SK-N-DZ (cell line): Measurements from ENCODE around the gene TDRD3. TPM values are rescaled to one million over a fixed set of nuclear protein-coding genes. Genes with fewer than 3 reads are reported as not detected.
A peak's percentile ranks its signal among the peaks of the same experiment; 100 is the strongest.
"Not testable (repeated sequence)": the region's sequence is repeated elsewhere in the genome, so short reads cannot be mapped to it uniquely, and the experiment has no call there.

Source experiments
- DNase-seq: peaks from one replicate; pipeline ENCODE4 v3.0.0-alpha.2; 2015; ENCODE audit warnings: low spot score
- polyA plus RNA-seq, 2 experiments: library from polyadenylated mRNA; depleted of rRNA; stranded (reverse); fragments of >200 nt; gene quantifications; 2 replicates each; pipeline ENCODE4 v1.2.3, GENCODE V29; 2014

TDRD3 gene
- polyA plus RNA-seq (2014; cell fraction: cytosol; rRNA removed): 10.5 and 10.9 TPM in 2 replicates
- polyA plus RNA-seq (2014; cell fraction: nucleus; rRNA removed): 11.2 and 12.2 TPM in 2 replicates

GRCh38 chr13:60396783-60397703 lies at the start of gene TDRD3:
Gene TDRD3 (plus strand): TSS chr13:60397220. CDS start chr13:60397365, 145 bp downstream.
- peak; percentile 88 for DNase-seq

- no peak for DNase-seq
Observed at GRCh38 chr13:60347690-60348089, 49.3 kb upstream of the TDRD3 start.

GRCh38 chr13:60348097-60348496 lies 48.9 kb upstream of the TDRD3 start:
- DNase-seq: no peak

DNA sequence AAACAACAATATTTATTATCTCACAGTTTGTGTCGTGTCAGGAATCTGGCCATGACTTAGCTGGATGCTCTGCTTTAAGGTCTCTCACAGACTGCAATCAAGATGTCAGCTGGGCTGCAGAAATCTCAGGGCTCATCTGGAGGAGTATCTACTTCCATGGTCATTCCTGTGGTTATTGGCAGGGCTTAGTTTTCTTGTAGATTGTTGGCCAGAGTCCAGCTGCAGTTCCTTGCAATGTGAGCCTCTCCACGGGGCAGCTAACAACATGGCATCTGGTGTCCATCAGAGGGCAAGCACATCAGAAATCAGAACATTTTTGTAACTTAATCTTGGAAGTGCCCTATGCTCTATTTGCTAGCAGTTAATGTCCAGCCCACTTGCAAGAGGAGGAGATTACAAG lies 45.7 kb upstream of the TDRD3 start:
- peak; percentile 64 for DNase-seq

DNA sequence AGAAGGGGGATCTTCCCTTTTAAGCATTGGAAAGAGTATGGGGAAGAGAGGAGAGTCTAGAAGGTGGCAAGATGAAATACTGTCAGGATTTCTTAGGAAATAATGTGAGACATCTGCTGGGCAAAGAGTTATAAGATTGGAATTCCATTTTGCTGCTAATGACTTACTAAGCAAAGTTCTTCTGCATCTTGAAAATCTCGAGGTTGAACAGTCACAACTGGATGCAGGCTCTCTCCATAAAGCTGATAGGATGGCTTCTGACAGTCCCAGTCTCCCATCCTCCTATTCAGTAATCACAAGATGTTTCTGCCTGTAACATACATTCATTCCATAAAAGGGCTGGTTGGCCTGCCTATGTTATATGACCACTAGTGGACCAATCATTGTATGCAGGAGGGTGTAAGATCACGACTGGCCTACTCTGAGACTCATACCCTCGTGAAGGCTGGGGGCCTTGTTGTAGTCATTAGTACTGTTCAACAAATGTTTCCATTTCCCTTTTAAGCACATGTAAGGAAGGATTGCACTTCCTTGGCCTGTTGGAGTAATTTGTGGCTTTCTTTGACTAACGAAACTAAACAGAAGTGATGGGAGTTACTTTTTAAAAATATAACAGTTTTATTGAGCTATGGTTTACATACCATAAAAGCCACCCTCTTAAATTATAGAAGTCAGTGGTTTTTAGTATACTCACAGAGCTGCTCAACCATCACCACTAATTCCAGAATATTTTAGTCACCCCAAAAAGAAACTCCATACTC lies 45.0 kb upstream of the TDRD3 start:
- no peak for DNase-seq

DNA sequence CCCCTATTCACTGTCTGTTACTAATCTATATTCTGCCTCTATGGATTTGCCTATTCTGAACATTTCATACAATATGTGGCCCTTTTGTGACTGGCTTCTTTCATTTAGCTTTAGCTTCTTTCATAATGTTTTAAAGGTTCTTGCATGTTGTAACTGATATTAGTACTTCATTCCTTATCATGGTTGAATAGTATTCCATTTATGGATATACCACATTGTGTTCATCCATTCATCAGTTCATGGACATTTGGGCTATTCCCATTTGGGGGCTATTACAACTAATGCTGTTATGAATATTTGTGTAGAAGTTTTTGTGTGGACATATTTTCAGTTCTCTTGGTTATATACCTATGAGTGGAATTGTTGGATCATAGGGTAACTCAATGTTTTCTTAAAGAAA lies 44.4 kb upstream of the TDRD3 start:
- no peak for DNase-seq

- DNase-seq: no peak
Observed at GRCh38 chr13:60355056-60355455, 42.0 kb upstream of the TDRD3 start.

DNA sequence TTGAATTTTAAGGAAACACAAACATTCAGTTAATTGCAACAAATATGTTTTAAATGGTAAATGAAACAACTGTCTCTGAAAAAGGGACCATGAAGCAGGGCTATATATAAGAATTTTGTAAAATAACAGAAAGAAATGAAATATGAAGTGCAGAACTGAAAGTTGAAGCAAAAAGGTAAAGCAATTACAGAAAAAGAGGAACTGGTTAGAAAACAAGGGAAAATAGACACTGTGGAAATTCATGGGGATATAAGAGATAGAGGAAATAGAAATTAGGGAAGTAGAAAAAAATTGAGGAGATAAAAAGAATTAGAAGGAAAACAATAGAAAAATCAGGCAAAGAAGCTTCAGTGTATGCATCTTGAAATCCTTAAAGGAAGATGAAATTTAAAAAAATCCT lies 40.0 kb upstream of the TDRD3 start:
- no peak for DNase-seq

DNA sequence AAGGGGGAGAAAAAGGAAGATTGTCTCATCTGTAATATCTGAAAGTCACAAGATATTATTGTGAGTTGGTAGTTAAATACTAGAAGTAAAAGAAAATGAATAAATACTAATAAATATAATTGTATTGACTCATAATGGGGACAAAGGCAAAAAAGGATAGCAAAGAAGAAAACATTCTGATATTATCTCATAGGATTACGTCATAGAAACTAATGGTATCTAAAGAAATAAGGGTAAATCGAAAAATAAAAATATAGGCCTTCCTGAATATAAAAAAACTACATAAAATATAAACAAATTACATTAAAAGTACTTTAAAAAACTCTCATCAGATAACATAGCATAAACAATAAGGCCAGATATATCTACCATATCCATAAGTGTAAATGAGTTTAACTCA lies 38.6 kb upstream of the TDRD3 start:
- no peak for DNase-seq

- DNase-seq: no peak
Observed at GRCh38 chr13:60363288-60363687, 33.7 kb upstream of the TDRD3 start.

DNA sequence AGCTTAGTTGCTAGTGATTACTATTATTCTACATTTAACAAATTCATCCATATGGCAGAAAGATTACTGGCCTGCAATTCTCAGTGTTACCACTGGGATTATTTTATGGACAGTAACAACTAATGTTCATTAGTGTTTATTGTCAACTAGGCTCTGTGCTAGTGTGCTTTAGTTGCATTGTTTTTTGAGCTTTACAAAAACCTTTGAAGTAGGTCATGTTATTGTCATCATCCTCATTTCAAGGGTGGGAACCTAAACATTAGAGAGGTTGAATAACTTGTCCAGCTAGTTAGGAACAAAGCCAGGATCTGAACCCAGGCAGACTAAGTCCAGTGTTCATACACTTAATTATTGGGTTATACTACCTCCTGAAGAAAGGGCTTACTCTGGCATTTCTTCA lies 27.8 kb upstream of the TDRD3 start:
- no peak for DNase-seq

DNA sequence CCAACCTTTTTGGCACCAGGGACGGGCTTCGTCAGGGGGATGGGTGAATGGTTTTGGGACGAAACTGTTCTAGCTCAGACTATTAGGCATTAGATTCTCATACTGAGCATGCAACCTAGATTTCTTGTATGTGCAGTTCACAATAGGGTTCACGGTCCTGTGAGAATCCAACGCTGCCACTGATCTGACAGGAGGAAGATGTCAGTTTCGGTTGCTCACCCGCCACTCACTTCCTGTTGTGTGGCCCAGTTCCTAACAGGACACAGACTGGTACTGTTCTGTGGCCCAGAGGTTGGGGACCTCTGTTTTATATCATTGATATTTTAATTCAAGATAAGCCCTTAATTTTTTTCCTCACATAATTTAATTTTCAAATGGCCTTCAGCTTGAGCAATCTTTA lies 26.7 kb upstream of the TDRD3 start:
- DNase-seq: no peak

- DNase-seq: no peak
Observed at GRCh38 chr13:60372141-60372540, 24.9 kb upstream of the TDRD3 start.

DNA sequence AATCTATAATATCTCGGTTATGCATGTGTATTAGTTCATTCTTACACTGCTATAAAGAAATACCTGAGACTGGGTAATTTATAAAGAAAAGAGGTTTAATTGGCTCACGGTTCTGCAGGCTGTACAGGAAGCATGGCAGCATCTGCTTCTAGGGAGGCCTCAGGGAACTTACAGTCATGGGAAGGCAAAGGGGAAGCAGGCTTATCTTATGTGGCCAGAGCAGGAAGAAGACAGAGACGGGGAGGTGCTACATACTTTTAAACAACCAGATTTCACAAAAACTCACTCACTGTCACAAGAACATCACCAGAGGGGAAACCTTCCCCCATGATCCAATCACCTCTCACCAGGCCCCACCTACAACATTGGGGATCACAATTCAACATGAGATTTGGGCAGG lies 17.7 kb upstream of the TDRD3 start:
- not testable (repeated sequence) for DNase-seq

- DNase-seq: no peak
Observed at GRCh38 chr13:60379837-60380565, 17.0 kb upstream of the TDRD3 start.

DNA sequence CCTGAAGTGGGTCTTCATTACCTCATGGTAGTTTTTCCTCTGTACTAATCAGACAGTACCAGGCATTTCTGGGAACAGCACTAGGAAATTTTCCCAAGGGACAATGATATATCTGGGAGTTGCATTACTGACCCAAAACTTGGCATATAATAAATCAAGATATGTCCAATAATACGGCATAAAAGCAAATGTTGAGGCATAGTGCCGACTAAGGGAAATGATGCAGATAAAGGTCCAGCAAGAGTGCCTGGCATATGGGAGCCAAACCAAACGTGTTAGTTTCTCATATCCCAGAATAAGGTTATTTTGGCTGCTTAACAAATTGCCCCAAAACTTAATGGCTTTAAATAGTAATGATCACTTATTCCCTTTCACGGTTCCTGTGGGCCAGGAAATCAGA lies 12.1 kb upstream of the TDRD3 start:
- no peak for DNase-seq

GRCh38 chr13:60386250-60386649 lies 10.8 kb upstream of the TDRD3 start:
- DNase-seq: no peak

DNA sequence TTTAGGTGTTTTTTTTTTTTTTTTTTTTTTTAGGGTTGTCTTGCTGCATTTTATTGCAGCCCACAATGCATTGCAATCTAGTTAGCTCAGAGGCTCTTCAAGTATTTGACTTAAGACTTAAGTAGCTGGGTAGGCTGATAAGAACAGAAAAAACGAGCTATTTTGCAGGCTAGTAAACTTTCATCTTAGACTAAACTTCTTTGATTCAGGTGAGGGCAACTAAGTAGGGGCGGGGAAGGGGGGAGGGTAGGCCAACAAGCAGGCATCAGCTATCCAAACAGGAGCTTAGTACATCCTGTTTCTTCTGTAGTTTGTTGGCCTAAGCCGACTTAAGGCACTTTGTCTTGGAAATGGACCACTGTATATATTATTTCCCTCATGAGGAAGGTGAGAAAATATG lies 4.9 kb upstream of the TDRD3 start:
- no peak for DNase-seq

DNA sequence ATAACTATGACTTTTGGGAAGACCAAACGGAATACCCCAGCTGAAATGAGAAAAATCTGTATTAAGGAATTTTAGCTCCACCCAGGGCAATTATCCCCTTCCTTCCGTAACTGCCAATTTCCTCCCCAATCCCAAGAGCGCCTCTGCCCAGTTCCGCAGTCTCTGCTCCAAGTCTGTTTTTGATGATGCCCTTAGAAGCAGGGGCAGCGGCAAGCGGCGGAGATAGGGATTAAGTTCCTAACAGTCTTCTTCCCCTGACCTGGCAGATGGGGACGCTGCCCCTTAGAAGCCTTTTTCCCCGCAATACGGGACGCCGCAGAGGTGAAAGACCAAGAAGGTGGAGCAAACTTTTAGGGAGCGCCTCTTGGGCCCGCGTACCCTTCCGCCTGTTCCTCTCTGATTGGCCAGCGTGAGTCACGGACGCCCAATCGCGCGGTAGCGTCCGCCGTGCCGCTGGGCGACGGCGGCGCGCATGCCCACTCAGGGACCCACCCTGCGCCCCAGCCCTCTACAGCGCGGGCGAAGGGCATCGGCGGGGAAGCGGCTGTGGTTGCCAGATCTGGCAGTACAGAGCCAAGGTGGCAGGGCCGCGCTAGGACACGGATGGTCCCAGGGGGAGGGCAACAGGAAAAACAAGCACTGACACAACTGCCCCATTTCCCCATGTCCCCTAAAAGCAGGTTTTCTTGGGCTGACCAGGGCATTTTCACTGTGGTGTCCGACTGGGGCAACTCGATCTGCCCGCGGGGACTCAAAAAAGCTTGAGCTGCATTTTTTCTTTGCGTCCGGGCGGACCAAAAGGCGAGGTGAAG lies 843 bp upstream of the TDRD3 start:
- peak; percentile 92 for DNase-seq

GRCh38 chr13:60397704-60398378 lies 821 bp downstream of the TDRD3 start:
- DNase-seq: peak; percentile 64
